H1 (cell line): ENCODE data around the gene ADTRP. TPM values are rescaled to one million over a fixed set of nuclear protein-coding genes. Genes with fewer than 3 reads are reported as not detected.

Source experiments
- CTCF ChIA-PET: fragments of 300-600 bp; sonication (Branson Sonifier 250); formaldehyde crosslinking; loops from one replicate; lab custom pipeline; 2021; ENCODE audit not compliant: partially characterized antibody; lab: Charles Lee
- POLR2A ChIA-PET: fragments of 300-600 bp; sonication (Branson Sonifier 250); formaldehyde crosslinking; loops from one replicate; lab custom pipeline; 2021; ENCODE audit warnings: inconsistent platforms; ENCODE audit not compliant: partially characterized antibody; lab: Charles Lee
- DNase-seq, 2 experiments: peaks; one replicate each; pipeline versions ENCODE4 v3.0.0 to v3.0.0-alpha.2; 2010 to 2022; ENCODE audit warnings: low spot score in 2 of 2, low read depth in 1 of 2, mixed read lengths in 1 of 2
- FAIRE-seq: peaks from 2 replicates; lab custom pipeline; 2011; peaks lifted over from hg19 to GRCh38; lab: Jason Lieb, UNC
- H2AFZ ChIP-seq: 2 replicates; pipeline ENCODE4 v1.8.1; 2012; ENCODE audit warnings: low read length, inconsistent platforms
- H2AK5ac ChIP-seq: 2 replicates; pipeline ENCODE4 v1.6.1; 2013; ENCODE audit warnings: low read depth, low read length
- H2BK120ac ChIP-seq: replicated peaks from 2 replicates; pipeline ENCODE3; 2013; ENCODE audit warnings: low read depth, low read length, inconsistent platforms
- H2BK12ac ChIP-seq: 2 replicates; pipeline ENCODE4 v1.6.1; 2013; ENCODE audit warnings: low read depth, low read length
- H2BK15ac ChIP-seq: 2 replicates; pipeline ENCODE4 v1.6.1; 2013; ENCODE audit warnings: low read length
- H2BK20ac ChIP-seq: 2 replicates; pipeline ENCODE4 v1.6.1; 2013; ENCODE audit warnings: low read length
- H2BK5ac ChIP-seq: 2 replicates; pipeline ENCODE4 v1.6.1; 2013; ENCODE audit warnings: low read depth, low read length
- H3K14ac ChIP-seq: 2 replicates; pipeline ENCODE4 v1.6.1; 2013; ENCODE audit warnings: inconsistent platforms; ENCODE audit not compliant: insufficient read length
- H3K18ac ChIP-seq: 2 replicates; pipeline ENCODE4 v1.6.1; 2013; ENCODE audit warnings: low read length; ENCODE audit errors: extremely low read depth
- H3K23ac ChIP-seq: 2 replicates; pipeline ENCODE4 v1.6.1; 2013; ENCODE audit warnings: inconsistent platforms; ENCODE audit not compliant: insufficient read length
- H3K23me2 ChIP-seq: 2 replicates; pipeline ENCODE4 v1.6.1; 2013; ENCODE audit warnings: low read depth, low read length
- H3K27ac ChIP-seq: 2 replicates; pipeline ENCODE4 v1.6.1; 2011; ENCODE audit warnings: low read depth, low read length, inconsistent platforms
- H3K27me3 ChIP-seq, 4 experiments: replicated peaks in 1 of 4; 1 replicate in 1 of 4; 2 replicates in 3 of 4; pipeline versions ENCODE4 v1.6.1 to v1.8.1; 2011 to 2013; ENCODE audit warnings: low read length in 3 of 4, mild to moderate bottlenecking in 3 of 4, inconsistent platforms in 2 of 4, mixed read lengths in 2 of 4, moderate library complexity in 1 of 4; ENCODE audit not compliant: control insufficient read depth in 3 of 4, insufficient read depth in 3 of 4; ENCODE audit errors: extremely low read depth in 1 of 4
- H3K36me3 ChIP-seq, 4 experiments: 2 replicates each; pipeline versions ENCODE4 v1.6.1 to v1.8.1; 2011 to 2013; ENCODE audit warnings: mild to moderate bottlenecking in 4 of 4, low read length in 3 of 4, moderate library complexity in 2 of 4, control low read depth in 1 of 4, inconsistent platforms in 1 of 4; ENCODE audit not compliant: insufficient read depth in 4 of 4, control insufficient read depth in 2 of 4
- H3K4ac ChIP-seq: replicated peaks from 2 replicates; pipeline ENCODE3; 2013; ENCODE audit warnings: low read length, low read depth, mixed read lengths, inconsistent platforms; ENCODE audit not compliant: insufficient read length
- H3K4me1 ChIP-seq, 4 experiments: replicated peaks in 1 of 4; 1 replicate in 1 of 4; 2 replicates in 3 of 4; pipeline versions ENCODE4 v1.6.1 to v1.8.1; 2011 to 2013; ENCODE audit warnings: low read length in 3 of 4, inconsistent platforms in 2 of 4, mixed read lengths in 1 of 4; ENCODE audit not compliant: insufficient read depth in 4 of 4, control insufficient read depth in 3 of 4
- H3K4me2 ChIP-seq, 2 experiments: 2 replicates each; pipeline versions ENCODE4 v1.6.1 to v1.8.1; 2011 to 2013; ENCODE audit warnings: low read depth in 2 of 2, low read length in 2 of 2, control low read depth in 1 of 2, inconsistent platforms in 1 of 2, mild to moderate bottlenecking in 1 of 2; ENCODE audit not compliant: insufficient read depth in 1 of 2
- H3K4me3 ChIP-seq, 4 experiments: fragments of 200-600, 300-600 bp in 1 of 4; sonication (generic), shearing (Covaris generic), sonication (Bioruptor Twin) in 1 of 4; 2 replicates each; pipeline versions ENCODE4 v1.5.1 to v1.8.1; 2011 to 2016; ENCODE audit warnings: low read length in 4 of 4, low read depth in 3 of 4, control low read depth in 2 of 4, inconsistent platforms in 2 of 4, mild to moderate bottlenecking in 2 of 4, mixed read lengths in 1 of 4, moderate library complexity in 1 of 4; ENCODE audit not compliant: insufficient read depth in 2 of 4; ENCODE audit errors: extremely low read depth in 1 of 4
- H3K56ac ChIP-seq: replicated peaks from 2 replicates; pipeline ENCODE3; 2013; ENCODE audit warnings: low read depth, mild to moderate bottlenecking, mixed read lengths, low read length, inconsistent platforms; ENCODE audit not compliant: insufficient read length
- H3K79me1 ChIP-seq: 2 replicates; pipeline ENCODE4 v1.6.1; 2013; ENCODE audit warnings: low read depth, low read length, control low read depth
- H3K79me2 ChIP-seq, 2 experiments: 2 replicates each; pipeline versions ENCODE4 v1.6.1 to v1.8.1; 2012 to 2013; ENCODE audit warnings: low read length in 2 of 2, mild to moderate bottlenecking in 2 of 2, inconsistent platforms in 1 of 2; ENCODE audit not compliant: insufficient read depth in 2 of 2, control insufficient read depth in 1 of 2
- H3K9ac ChIP-seq, 4 experiments: replicated peaks in 1 of 4; 1 replicate in 1 of 4; 2 replicates in 3 of 4; pipeline versions ENCODE4 v1.6.1 to v1.8.1; 2011 to 2013; ENCODE audit warnings: low read depth in 3 of 4, low read length in 3 of 4, control low read depth in 2 of 4, mild to moderate bottlenecking in 2 of 4, moderate library complexity in 2 of 4, inconsistent platforms in 1 of 4; ENCODE audit errors: extremely low read depth in 1 of 4
- H3K9me3 ChIP-seq, 2 experiments: 2 replicates each; pipeline versions ENCODE4 v1.6.1 to v1.8.1; 2012 to 2013; ENCODE audit warnings: mild to moderate bottlenecking in 2 of 2, moderate library complexity in 2 of 2, control low read depth in 1 of 2, inconsistent platforms in 1 of 2, low read depth in 1 of 2, low read length in 1 of 2, mixed read lengths in 1 of 2; ENCODE audit not compliant: insufficient read depth in 2 of 2
- H4K20me1 ChIP-seq, 2 experiments: replicated peaks in 1 of 2; 2 replicates each; pipeline versions ENCODE3 to v1.8.1; 2011 to 2013; ENCODE audit warnings: inconsistent platforms in 2 of 2, low read length in 2 of 2, mild to moderate bottlenecking in 1 of 2; ENCODE audit not compliant: insufficient read depth in 2 of 2, control insufficient read depth in 1 of 2
- H4K5ac ChIP-seq: 2 replicates; pipeline ENCODE4 v1.6.1; 2013; ENCODE audit warnings: low read length, low read depth, mixed read lengths, inconsistent platforms; ENCODE audit not compliant: insufficient read length
- H4K8ac ChIP-seq: 2 replicates; pipeline ENCODE4 v1.8.0; 2013; ENCODE audit warnings: mild to moderate bottlenecking, moderate library complexity, low read length, inconsistent platforms; ENCODE audit not compliant: insufficient read depth; ENCODE audit errors: extremely low read depth
- H4K91ac ChIP-seq: replicated peaks from 2 replicates; pipeline ENCODE3; 2013; ENCODE audit warnings: low read length, mixed read lengths, inconsistent platforms; ENCODE audit not compliant: insufficient read length
- ASH2L ChIP-seq: fragments of 200-600, 300-600 bp; sonication (generic); IDR thresholded peaks from one replicate; pipeline ENCODE4 v1.7.1; 2017; ENCODE audit warnings: low read length
- CTCF ChIP-seq, 3 experiments: IDR thresholded peaks; 1 replicate in 2 of 3; 2 replicates in 1 of 3; pipeline versions ENCODE4 v1.5.1 to v1.6.1; 2011; ENCODE audit warnings: low read length in 3 of 3, mild to moderate bottlenecking in 3 of 3, inconsistent platforms in 2 of 3, low read depth in 1 of 3, moderate library complexity in 1 of 3; ENCODE audit not compliant: insufficient read depth in 1 of 3; ENCODE audit errors: control extremely low read depth in 1 of 3
- KDM1A ChIP-seq: fragments of 200-600, 300-600 bp; sonication (generic); IDR thresholded peaks from 2 replicates; pipeline ENCODE4 v1.7.1; 2016; ENCODE audit warnings: mild to moderate bottlenecking, low read length, borderline replicate concordance
- MAX ChIP-seq: IDR thresholded peaks from 2 replicates; pipeline ENCODE4 v1.6.1; 2012; ENCODE audit warnings: inconsistent platforms
- POLR2AphosphoS5 ChIP-seq: IDR thresholded peaks from 2 replicates; pipeline ENCODE4 v1.6.1; 2011; ENCODE audit warnings: low read depth, low read length
- RAD21 ChIP-seq, 2 experiments: IDR thresholded peaks in 1 of 2; conservative IDR thresholded peaks in 1 of 2; 2 replicates each; pipeline ENCODE4 v1.6.1; 2011; ENCODE audit warnings: low read depth in 2 of 2, low read length in 2 of 2, improper control_type of control experiment in 1 of 2, inconsistent platforms in 1 of 2, mild to moderate bottlenecking in 1 of 2, moderate library complexity in 1 of 2
- SIN3A ChIP-seq, 2 experiments: IDR thresholded peaks in 1 of 2; conservative IDR thresholded peaks in 1 of 2; 2 replicates each; pipeline ENCODE4 v1.6.1; 2011 to 2012; ENCODE audit warnings: low read length in 2 of 2, improper control_type of control experiment in 1 of 2, low read depth in 1 of 2, mild to moderate bottlenecking in 1 of 2
- TAF1 ChIP-seq: IDR thresholded peaks from 2 replicates; pipeline ENCODE4 v1.6.1; 2011; ENCODE audit warnings: mild to moderate bottlenecking, low read depth, low read length
- USF2 ChIP-seq: IDR thresholded peaks from 2 replicates; pipeline ENCODE4 v1.6.1; 2011; ENCODE audit warnings: low read length, improper control_type of control experiment
- YY1 ChIP-seq: IDR thresholded peaks from 2 replicates; pipeline ENCODE4 v1.6.1; 2011; ENCODE audit warnings: low read depth, mild to moderate bottlenecking, low read length
- WGBS, 2 experiments: shearing (Covaris generic) in 1 of 2; methylation state at CpG; one replicate each; pipeline versions ENCODE4 v1.1.6 to v1.1.7; 2013 to 2015; ENCODE audit warnings: low lambda C conversion rate in 2 of 2, mixed read lengths in 2 of 2, inconsistent platforms in 1 of 2, low coverage in 1 of 2, missing lambda C conversion rate in 1 of 2; ENCODE audit not compliant: insufficient replicate concordance in 2 of 2, insufficient coverage in 1 of 2, insufficient read length in 1 of 2; ENCODE audit errors: extremely low coverage in 1 of 2, missing lambda C conversion rate in 1 of 2; 5-methylcytosine and 5-hydroxymethylcytosine counted together
- polyA plus RNA-seq, 7 experiments: library from polyadenylated mRNA; depleted of rRNA in 3 of 7; stranded (reverse) in 5 of 7; unstranded in 2 of 7; fragments of >200 nt in 5 of 7; fragments of 200-250 nt in 2 of 7; gene quantifications; 1 replicate in 5 of 7; 2 replicates in 1 of 7; 4 replicates in 1 of 7; pipeline versions ENCODE4 v1.2.1 to v1.2.3, GENCODE V29; 2011 to 2013; ENCODE audit warnings: missing spikeins in 2 of 7, mixed read lengths in 2 of 7
- total RNA-seq: library from RNA; stranded (reverse); fragmentation: NEBNext Ultra II Directional; extraction: Animal tissue kit (Norgen Biotek cat#: 25700); gene quantifications from 2 replicates; pipeline ENCODE4 v1.2.1, GENCODE V29; 2021

The ADTRP gene
- total and polyA plus RNA-seq, 2 of the 8 experiments (the other 6 are each of a cell fraction or from before 2014, with no cell fraction given): 0.08 to 0.45 TPM

- Histone ChIP-seq H2BK12ac (no peak overlapping the region), H3K36me3 (no peaks in the 10 kb centered on the region), H3K9ac (no peak overlapping the region), H3K18ac (no peak overlapping the region), H2AFZ (no peak overlapping the region), H2AK5ac (no peak overlapping the region), H3K27ac (no peak overlapping the region), H3K56ac (no peak overlapping the region), H4K91ac (no peak overlapping the region), H3K23ac (no peak overlapping the region), H2BK5ac (no peak overlapping the region), H3K14ac (no peak overlapping the region), H4K8ac (no peak overlapping the region), H3K4me1 (no peaks in the 10 kb centered on the region), H3K9me3 (no peaks in the 10 kb centered on the region), H3K4me2 (no peak overlapping the region), H2BK20ac (no peak overlapping the region), H2BK120ac (no peak overlapping the region), H3K4ac (no peak overlapping the region), H3K27me3 (no peaks in the 10 kb centered on the region; a peak in 1 of 7 replicates), H4K20me1 (no peaks in the 10 kb centered on the region), H3K79me1 (no peaks in the 10 kb centered on the region), H2BK15ac (no peak overlapping the region), H4K5ac (no peak overlapping the region), H3K23me2 (no peaks in the 10 kb centered on the region), H3K4me3 (no peak overlapping the region), H3K79me2 (no peaks in the 10 kb centered on the region)
- 87% methylated on average over 4 of the region's 4 CpGs; no CpG with 5 or more reads in 1 of the 2 experiments for WGBS, 2 experiments
- ChIA-PET POLR2A (no interaction called here), CTCF (no interaction called here)
- no peak for DNase-seq
- no peak for FAIRE-seq
- TF ChIP-seq KDM1A (no peak), POLR2AphosphoS5 (no peak), SIN3A (conservative IDR thresholded peaks at IDR 0.05 in 1 of 2, IDR thresholded peaks at IDR 0.05 in 1 of 2; ENCODE audit: low read depth in 1 of 2, low read length in 2 of 2) (no peak), CTCF (IDR thresholded peaks at IDR 0.05; ENCODE audit: control extremely low read depth in 1 of 3, insufficient read depth in 1 of 3, low read depth in 1 of 3, low read length in 3 of 3) (no peak), ASH2L (no peak), MAX (no peak), USF2 (no peak), YY1 (no peak), TAF1 (no peak), RAD21 (IDR thresholded peaks at IDR 0.05 in 1 of 2, conservative IDR thresholded peaks at IDR 0.05 in 1 of 2; ENCODE audit: low read depth in 2 of 2, low read length in 2 of 2) (no peak)
These were observed 54.3 kb downstream of the ADTRP start for GRCh38 chr6:11724286-11724685.
